ENCODE measurements around the gene CCL28.

DNA sequence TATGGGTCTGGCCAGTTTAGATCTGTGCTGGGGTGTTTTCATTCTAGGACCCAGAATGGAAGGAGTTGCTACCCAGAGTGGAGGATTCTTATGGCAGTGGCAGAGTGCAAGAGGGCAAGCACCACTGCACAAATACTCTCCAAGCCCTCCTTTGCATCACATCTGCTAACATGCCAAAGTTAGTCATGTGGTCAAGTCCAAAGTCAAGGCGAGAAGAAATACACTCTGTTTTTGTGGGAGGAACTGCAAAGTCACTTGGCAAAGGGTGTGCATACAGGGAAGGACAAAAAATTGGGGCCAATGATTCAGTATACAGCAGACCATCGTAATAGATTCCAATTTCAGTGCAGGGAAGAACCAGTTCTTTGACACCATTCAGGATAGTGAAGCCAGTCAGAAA, 55.1 kb downstream of the CCL28 start:
- TF ChIP-seq, protein P1, sequence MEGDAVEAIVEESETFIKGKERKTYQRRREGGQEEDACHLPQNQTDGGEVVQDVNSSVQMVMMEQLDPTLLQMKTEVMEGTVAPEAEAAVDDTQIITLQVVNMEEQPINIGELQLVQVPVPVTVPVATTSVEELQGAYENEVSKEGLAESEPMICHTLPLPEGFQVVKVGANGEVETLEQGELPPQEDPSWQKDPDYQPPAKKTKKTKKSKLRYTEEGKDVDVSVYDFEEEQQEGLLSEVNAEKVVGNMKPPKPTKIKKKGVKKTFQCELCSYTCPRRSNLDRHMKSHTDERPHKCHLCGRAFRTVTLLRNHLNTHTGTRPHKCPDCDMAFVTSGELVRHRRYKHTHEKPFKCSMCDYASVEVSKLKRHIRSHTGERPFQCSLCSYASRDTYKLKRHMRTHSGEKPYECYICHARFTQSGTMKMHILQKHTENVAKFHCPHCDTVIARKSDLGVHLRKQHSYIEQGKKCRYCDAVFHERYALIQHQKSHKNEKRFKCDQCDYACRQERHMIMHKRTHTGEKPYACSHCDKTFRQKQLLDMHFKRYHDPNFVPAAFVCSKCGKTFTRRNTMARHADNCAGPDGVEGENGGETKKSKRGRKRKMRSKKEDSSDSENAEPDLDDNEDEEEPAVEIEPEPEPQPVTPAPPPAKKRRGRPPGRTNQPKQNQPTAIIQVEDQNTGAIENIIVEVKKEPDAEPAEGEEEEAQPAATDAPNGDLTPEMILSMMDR (IDR thresholded peaks at IDR 0.05): no peak
- TF ChIP-seq POLR2A (IDR thresholded peaks at IDR 0.05): no peak

Data from lower leg skin (tissue), 3 donors.